ENCODE data around the gene ASIC5. TPM values are rescaled to one million over a fixed set of nuclear protein-coding genes. Genes with fewer than 3 reads are reported as not detected.

ASIC5 gene
- total RNA-seq, 1 experiment from 2014 or later, result not detected

DNA sequence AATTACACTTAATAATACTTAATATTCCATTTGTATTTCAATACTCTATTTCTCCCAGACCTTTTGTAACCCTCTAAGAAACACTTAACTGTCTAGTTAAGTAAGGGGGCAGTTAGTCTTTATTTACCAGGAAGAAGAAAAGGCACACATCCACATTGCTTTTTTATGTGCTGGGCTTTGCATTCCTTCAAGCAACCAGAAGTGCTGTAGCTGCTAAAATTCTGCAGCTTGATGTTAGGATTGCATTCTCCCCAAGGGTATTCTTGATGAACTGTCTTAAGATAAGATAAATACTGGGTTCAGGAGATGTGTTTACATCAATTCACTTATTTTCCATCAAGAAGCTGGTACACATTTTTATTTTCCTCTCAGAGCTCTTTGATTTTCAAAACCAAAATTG lies 24.0 kb downstream of the ASIC5 start:
- no peaks in the 10 kb centered on the region for H3K27me3 ChIP-seq (ENCODE audit: insufficient read depth, low read length)
- no peak overlapping the region for H2BK120ac ChIP-seq (ENCODE audit: low read depth, low read length, poor library complexity, severe bottlenecking)
- no peak overlapping the region for H3K18ac ChIP-seq (ENCODE audit: insufficient read length, low read depth, low read length)
- TF ChIP-seq, protein P1, sequence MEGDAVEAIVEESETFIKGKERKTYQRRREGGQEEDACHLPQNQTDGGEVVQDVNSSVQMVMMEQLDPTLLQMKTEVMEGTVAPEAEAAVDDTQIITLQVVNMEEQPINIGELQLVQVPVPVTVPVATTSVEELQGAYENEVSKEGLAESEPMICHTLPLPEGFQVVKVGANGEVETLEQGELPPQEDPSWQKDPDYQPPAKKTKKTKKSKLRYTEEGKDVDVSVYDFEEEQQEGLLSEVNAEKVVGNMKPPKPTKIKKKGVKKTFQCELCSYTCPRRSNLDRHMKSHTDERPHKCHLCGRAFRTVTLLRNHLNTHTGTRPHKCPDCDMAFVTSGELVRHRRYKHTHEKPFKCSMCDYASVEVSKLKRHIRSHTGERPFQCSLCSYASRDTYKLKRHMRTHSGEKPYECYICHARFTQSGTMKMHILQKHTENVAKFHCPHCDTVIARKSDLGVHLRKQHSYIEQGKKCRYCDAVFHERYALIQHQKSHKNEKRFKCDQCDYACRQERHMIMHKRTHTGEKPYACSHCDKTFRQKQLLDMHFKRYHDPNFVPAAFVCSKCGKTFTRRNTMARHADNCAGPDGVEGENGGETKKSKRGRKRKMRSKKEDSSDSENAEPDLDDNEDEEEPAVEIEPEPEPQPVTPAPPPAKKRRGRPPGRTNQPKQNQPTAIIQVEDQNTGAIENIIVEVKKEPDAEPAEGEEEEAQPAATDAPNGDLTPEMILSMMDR (conservative IDR thresholded peaks at IDR 0.05), result no peak
- H3K23ac ChIP-seq (ENCODE audit: insufficient read length, low read depth, low read length), result no peak overlapping the region
- H4K91ac ChIP-seq (ENCODE audit: insufficient read length, low read depth, low read length), result no peak overlapping the region
- no peak overlapping the region for H3K9ac ChIP-seq (ENCODE audit: extremely low read depth, insufficient read length, low read length)
- H3T11ph ChIP-seq (ENCODE audit: low read length), result no peak overlapping the region
- H2BK15ac ChIP-seq (ENCODE audit: low read depth, low read length), result no peak overlapping the region
- no peak overlapping the region for H2BK5ac ChIP-seq (ENCODE audit: insufficient read length, low read length)
- no peaks in the 10 kb centered on the region for H3K9me3 ChIP-seq (ENCODE audit: control insufficient read depth, low read depth, low read length)
- no peak overlapping the region for H3K14ac ChIP-seq (ENCODE audit: insufficient read depth, low read length)
- no peaks in the 10 kb centered on the region for H3K79me1 ChIP-seq (ENCODE audit: insufficient read depth, low read depth, low read length, poor library complexity, severe bottlenecking)
- DNase-seq, result no peak
- H3K4me1 Mint-ChIP-seq, result peaks cover 10 to 15% of the 10 kb centered on the region in 2 experiments
- no peak overlapping the region for H2AFZ ChIP-seq (ENCODE audit: low read length)
- no peak overlapping the region for H3K27ac Mint-ChIP-seq
- no peak overlapping the region for H2AK5ac ChIP-seq (ENCODE audit: insufficient read length, low read length)
- H3K27ac ChIP-seq (ENCODE audit: insufficient read length, low read depth, low read length), result no peak overlapping the region
- H3K56ac ChIP-seq (ENCODE audit: insufficient read length, low read depth, low read length), result no peak overlapping the region
- no peaks in the 10 kb centered on the region for H4K20me1 ChIP-seq (ENCODE audit: control insufficient read depth, insufficient read depth, insufficient read length)
- peaks cover 4 to 8% (median 6%) of the 10 kb centered on the region in 3 experiments; a peak in 6 of 7 replicates for H3K36me3 Mint-ChIP-seq (ENCODE audit: insufficient read depth in 1 of 3, low read depth in 3 of 3)
- H3K4me3 Mint-ChIP-seq, result no peak overlapping the region
- H2BK12ac ChIP-seq (ENCODE audit: insufficient read length, low read depth, low read length), result no peak overlapping the region
- H3K23me2 ChIP-seq (ENCODE audit: insufficient read length, low read depth, low read length, poor library complexity, severe bottlenecking), result no peaks in the 10 kb centered on the region
- no peak overlapping the region for H3K4me2 ChIP-seq (ENCODE audit: insufficient read depth, insufficient read length, low read length)
- no peak overlapping the region for H2BK20ac ChIP-seq (ENCODE audit: low read depth, low read length, poor library complexity, severe bottlenecking)
- no peak overlapping the region for H4K8ac ChIP-seq (replicated peaks; ENCODE audit: insufficient read length, low read depth, low read length)
- H3K9me3 Mint-ChIP-seq, result peaks cover 14 to 16% of the 10 kb centered on the region in 2 experiments
- no peaks in the 10 kb centered on the region for H3K4me1 ChIP-seq (ENCODE audit: insufficient read depth, low read length)
- no peak overlapping the region for H3K4ac ChIP-seq (ENCODE audit: low read depth, low read length)
- H3K27me3 Mint-ChIP-seq (ENCODE audit: low read depth), result no peaks in the 10 kb centered on the region
- no peaks in the 10 kb centered on the region for H3K79me2 ChIP-seq (ENCODE audit: insufficient read depth, low read length)
- H4K5ac ChIP-seq (ENCODE audit: insufficient read length, low read depth, low read length), result no peak overlapping the region
